ENCODE data around the gene TSPAN18.

DNA sequence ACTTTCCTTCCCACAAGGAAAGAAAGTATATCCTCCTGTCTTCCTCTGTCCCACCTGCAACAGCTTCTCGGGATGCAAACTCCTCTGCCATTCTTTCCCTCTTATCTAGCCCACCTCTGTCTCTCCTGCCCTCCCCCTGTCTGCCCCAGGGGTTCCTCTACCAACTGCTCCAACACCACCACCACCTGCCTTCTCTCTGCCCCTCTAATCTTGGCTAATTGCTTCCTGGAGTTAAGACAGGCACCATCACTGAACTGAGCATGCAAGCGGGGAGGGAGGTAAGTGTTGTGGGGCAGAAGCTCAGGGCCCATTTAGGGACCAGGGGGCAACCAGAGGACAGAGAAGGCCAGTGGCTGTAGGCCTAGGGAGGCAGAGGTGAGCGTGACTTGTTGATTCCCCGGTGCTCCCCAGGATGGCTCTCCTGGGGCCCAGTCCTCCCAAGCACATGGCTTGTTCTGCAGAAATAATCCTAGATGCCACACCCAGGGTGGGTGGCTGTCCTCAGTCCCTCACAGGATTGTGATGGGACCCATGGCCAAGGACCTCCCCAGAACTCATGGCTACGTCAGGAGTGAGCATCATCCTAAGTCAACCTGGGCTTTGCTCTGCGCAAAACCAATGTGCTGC is 112.8 kb downstream of the TSPAN18 start:
- TF ChIP-seq YY1 (IDR thresholded peaks at IDR 0.05; ENCODE audit: insufficient read depth, insufficient read length) (no peak), ZNF274 (IDR thresholded peaks at IDR 0.05; ENCODE audit: low read depth, low read length) (no peak)
